NCI-H345 treated with DMSO at 0.1 percent for 48 hours (cell line): ENCODE data around the gene HINT1.
A peak's percentile ranks its signal among the peaks of the same experiment; 100 is the strongest.

Experiments used
- DNase-seq: peaks from one replicate; lab custom pipeline; 2025; ENCODE audit not compliant: unreplicated experiment; lab: John Stamatoyannopoulos, UW

Gene HINT1

GRCh38 chr5:131112424-131112823 is 52.6 kb downstream of the HINT1 start:
- no peak for DNase-seq

DNA sequence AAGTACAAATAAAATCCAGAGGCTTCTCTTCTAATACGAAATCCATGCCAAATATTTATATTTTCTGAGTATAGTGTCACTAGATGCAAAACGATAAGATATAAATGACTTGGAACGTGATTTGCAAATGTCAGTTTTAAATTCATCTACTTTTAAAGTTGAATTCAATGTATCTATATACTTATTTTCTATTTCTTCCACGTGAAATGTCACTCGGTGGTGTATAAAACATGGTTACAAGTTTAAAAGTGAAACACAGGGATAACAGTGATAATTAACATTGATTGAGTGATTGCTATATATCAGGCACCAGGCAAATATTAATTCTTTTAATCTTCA is 54.8 kb downstream of the HINT1 start:
- no peak for DNase-seq

DNA sequence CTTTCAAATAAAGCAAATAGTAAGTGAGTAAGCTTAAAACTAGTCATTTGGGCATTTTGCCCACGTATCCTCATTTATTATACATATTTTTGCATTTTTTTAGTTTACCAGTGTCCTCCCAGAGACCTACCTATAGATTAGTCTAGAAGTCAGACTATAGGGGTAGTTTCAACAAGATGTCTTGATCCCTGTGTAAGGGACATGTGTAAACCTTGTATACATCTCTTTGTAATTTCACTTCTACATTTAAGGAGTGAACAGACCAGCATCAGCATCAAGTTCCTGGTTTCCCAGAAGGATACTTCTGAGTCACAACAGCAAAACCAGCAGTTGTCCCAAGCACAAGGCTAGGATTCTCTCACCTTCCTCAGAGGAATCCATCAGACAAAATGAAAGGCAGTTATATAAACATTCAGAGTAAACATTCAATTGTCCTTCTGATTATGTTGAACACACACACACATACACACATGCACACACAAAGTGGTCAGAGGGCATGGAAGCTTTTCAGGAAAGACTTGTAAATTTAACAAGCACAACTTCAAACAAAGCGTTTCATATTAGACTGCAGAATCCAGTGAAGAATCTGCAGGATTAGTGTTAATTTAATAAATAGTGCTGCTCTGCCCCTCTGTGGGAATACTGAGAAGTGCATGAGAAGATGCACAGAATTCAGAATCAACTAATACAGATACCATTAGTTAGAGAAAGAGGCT is 55.4 kb downstream of the HINT1 start:
- peak; percentile 12 for DNase-seq
